Measurements from ENCODE around the gene KCNAB3. TPM values are rescaled to one million over a fixed set of nuclear protein-coding genes. Genes with fewer than 3 reads are reported as not detected.

The KCNAB3 gene
- total RNA-seq, 1 donor from 2014 or later = 12.3 TPM

- Mint-ChIP-seq H3K4me3 (ENCODE audit: unreplicated experiment) (no peak overlapping the region), H3K4me1 (ENCODE audit: low read depth, unreplicated experiment) (peaks cover 4% of the 10 kb centered on the region), H3K9me3 (ENCODE audit: unreplicated experiment) (no peaks in the 10 kb centered on the region), H3K36me3 (ENCODE audit: unreplicated experiment) (no peaks in the 10 kb centered on the region), H3K27me3 (ENCODE audit: unreplicated experiment) (peaks cover 4% of the 10 kb centered on the region), H3K27ac (ENCODE audit: unreplicated experiment) (no peak overlapping the region)
- DNase-seq = no peak
- TF ChIP-seq CTCF (IDR thresholded peaks at IDR 0.05; ENCODE audit: partially characterized antibody, unreplicated experiment) = no peak
Measured at GRCh38 chr17:7882068-7882467, 47.6 kb downstream of the KCNAB3 start.

- Mint-ChIP-seq H3K9me3 (ENCODE audit: unreplicated experiment) (no peaks in the 10 kb centered on the region), H3K4me1 (ENCODE audit: low read depth, unreplicated experiment) (peaks cover 3% of the 10 kb centered on the region), H3K36me3 (ENCODE audit: unreplicated experiment) (no peaks in the 10 kb centered on the region), H3K4me3 (ENCODE audit: unreplicated experiment) (no peak overlapping the region), H3K27ac (ENCODE audit: unreplicated experiment) (no peak overlapping the region), H3K27me3 (ENCODE audit: unreplicated experiment) (peaks cover 3% of the 10 kb centered on the region)
- no peak for TF ChIP-seq CTCF (IDR thresholded peaks at IDR 0.05; ENCODE audit: partially characterized antibody, unreplicated experiment)
- no peak for DNase-seq
Measured at GRCh38 chr17:7881276-7882054, 48.2 kb downstream of the KCNAB3 start.

GRCh38 chr17:7880076-7880868, 49.4 kb downstream of the KCNAB3 start:
- Mint-ChIP-seq H3K4me3 (ENCODE audit: unreplicated experiment) (no peak overlapping the region), H3K27me3 (ENCODE audit: unreplicated experiment) (no peaks in the 10 kb centered on the region), H3K4me1 (ENCODE audit: low read depth, unreplicated experiment) (no peaks in the 10 kb centered on the region), H3K27ac (ENCODE audit: unreplicated experiment) (no peak overlapping the region), H3K36me3 (ENCODE audit: unreplicated experiment) (no peaks in the 10 kb centered on the region), H3K9me3 (ENCODE audit: unreplicated experiment) (no peaks in the 10 kb centered on the region)
- TF ChIP-seq CTCF (IDR thresholded peaks at IDR 0.05; ENCODE audit: partially characterized antibody, unreplicated experiment) = no peak
- no peak for DNase-seq

- Mint-ChIP-seq H3K9me3 (ENCODE audit: unreplicated experiment) (no peaks in the 10 kb centered on the region), H3K4me3 (ENCODE audit: unreplicated experiment) (no peak overlapping the region), H3K27me3 (ENCODE audit: unreplicated experiment) (no peaks in the 10 kb centered on the region), H3K36me3 (ENCODE audit: unreplicated experiment) (no peaks in the 10 kb centered on the region), H3K4me1 (ENCODE audit: low read depth, unreplicated experiment) (no peaks in the 10 kb centered on the region), H3K27ac (ENCODE audit: unreplicated experiment) (no peak overlapping the region)
- no peak for DNase-seq
- TF ChIP-seq CTCF (IDR thresholded peaks at IDR 0.05; ENCODE audit: partially characterized antibody, unreplicated experiment) = no peak
Measured at GRCh38 chr17:7878234-7878633, 51.4 kb downstream of the KCNAB3 start.

All from glutamatergic neuron (in vitro differentiated cells).